ENCODE data around the gene CDC42EP2.

The CDC42EP2 gene

GRCh38 chr11:65354265-65355012 lies 39.8 kb downstream of the CDC42EP2 start, which contains the start of gene TIGD3:
TIGD3 (plus strand) TSS chr11:65354751; CDS start chr11:65355809, 1,058 bp downstream.
- DNase-seq (ENCODE audit: low read depth) = peak; percentile 54
- peak within 1 kb of the TSS; percentile 58 for H3K4me3 ChIP-seq (ENCODE audit: control insufficient read depth, low read depth, low read length)
- TF ChIP-seq, protein P1, sequence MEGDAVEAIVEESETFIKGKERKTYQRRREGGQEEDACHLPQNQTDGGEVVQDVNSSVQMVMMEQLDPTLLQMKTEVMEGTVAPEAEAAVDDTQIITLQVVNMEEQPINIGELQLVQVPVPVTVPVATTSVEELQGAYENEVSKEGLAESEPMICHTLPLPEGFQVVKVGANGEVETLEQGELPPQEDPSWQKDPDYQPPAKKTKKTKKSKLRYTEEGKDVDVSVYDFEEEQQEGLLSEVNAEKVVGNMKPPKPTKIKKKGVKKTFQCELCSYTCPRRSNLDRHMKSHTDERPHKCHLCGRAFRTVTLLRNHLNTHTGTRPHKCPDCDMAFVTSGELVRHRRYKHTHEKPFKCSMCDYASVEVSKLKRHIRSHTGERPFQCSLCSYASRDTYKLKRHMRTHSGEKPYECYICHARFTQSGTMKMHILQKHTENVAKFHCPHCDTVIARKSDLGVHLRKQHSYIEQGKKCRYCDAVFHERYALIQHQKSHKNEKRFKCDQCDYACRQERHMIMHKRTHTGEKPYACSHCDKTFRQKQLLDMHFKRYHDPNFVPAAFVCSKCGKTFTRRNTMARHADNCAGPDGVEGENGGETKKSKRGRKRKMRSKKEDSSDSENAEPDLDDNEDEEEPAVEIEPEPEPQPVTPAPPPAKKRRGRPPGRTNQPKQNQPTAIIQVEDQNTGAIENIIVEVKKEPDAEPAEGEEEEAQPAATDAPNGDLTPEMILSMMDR (IDR thresholded peaks at IDR 0.05; ENCODE audit: control insufficient read depth, insufficient read depth, low read depth, low read length, missing control alignments) = no peak

DNA sequence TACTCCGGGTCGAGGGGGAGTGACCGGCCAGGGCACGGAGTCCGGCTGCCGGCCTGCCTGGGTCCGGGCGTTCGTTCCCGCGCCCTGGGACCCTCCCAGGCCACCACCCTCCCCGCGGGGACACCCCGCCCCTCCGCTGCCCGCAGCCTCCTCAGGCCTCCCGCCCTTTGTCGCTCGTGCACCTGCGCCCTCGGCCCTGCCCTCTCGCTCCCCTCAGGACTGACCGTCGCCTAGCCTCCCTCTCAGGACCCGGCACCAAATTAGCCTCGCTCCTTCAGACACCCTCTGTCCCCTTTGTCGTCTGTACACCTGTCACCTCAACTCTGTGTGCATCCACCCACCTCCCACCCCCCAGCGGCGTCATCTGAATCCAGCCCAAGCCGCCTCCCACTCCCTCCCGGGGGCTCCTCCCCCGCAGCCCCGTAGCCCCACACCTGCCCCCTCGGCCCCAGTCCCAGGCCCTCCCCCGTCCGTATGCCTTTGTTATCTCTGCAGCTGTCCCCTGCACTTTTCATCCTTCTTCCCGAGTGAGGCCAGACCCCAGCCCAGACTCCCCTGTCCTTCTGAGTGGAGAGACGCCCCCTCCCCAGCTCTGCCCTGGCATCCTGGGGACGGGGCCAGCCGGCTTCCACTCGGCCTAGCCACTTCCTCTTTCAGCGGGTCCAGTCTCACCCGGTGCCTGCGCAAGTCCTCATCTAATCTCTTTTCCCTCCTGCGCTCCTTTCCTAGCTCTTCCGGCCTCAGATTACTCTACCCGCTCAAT lies 40.5 kb downstream of the CDC42EP2 start:
- TF ChIP-seq, protein P1 (IDR thresholded peaks at IDR 0.05; ENCODE audit: control insufficient read depth, insufficient read depth, low read depth, low read length, missing control alignments) = no peak
- DNase-seq (ENCODE audit: low read depth) = no peak

GRCh38 chr11:65355776-65356393 lies 41.2 kb downstream of the CDC42EP2 start:
- TF ChIP-seq, protein P1 (IDR thresholded peaks at IDR 0.05; ENCODE audit: control insufficient read depth, insufficient read depth, low read depth, low read length, missing control alignments) = no peak
- no peak for DNase-seq (ENCODE audit: low read depth)
- peak overlapping the region; percentile 58 for H3K4me3 ChIP-seq (ENCODE audit: control insufficient read depth, low read depth, low read length)

More for the DNA sequence above, 40.5 kb downstream of the CDC42EP2 start:
- peak overlapping the region; percentile 58 for H3K4me3 ChIP-seq (ENCODE audit: control insufficient read depth, low read depth, low read length)

DNA sequence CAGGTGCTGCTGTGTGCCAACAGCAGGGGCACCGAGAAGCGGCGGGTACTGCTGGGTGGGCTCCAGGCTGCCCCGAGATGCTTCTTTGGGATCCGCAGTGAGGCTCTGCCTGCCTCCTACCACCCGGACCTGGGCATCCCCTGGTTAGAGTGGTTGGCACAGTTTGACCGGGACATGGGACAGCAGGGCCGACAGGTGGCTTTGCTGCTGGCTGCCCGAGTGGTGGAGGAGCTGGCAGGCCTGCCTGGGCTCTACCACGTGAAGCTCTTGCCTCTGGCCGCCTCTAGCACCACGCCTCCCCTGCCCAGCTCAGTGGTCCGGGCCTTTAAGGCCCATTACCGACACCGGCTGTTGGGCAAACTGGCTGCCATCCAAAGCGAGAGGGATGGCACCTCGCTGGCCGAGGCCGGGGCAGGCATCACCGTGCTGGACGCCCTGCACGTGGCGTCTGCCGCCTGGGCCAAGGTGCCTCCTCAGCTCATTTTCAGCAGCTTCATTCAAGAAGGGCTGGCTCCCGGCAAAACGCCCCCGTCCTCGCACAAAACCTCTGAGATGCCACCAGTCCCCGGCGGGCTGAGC lies 41.8 kb downstream of the CDC42EP2 start:
- DNase-seq (ENCODE audit: low read depth) = no peak
- H3K4me3 ChIP-seq (ENCODE audit: control insufficient read depth, low read depth, low read length) = no peak overlapping the region
- TF ChIP-seq, protein P1 (IDR thresholded peaks at IDR 0.05; ENCODE audit: control insufficient read depth, insufficient read depth, low read depth, low read length, missing control alignments) = no peak

DNA sequence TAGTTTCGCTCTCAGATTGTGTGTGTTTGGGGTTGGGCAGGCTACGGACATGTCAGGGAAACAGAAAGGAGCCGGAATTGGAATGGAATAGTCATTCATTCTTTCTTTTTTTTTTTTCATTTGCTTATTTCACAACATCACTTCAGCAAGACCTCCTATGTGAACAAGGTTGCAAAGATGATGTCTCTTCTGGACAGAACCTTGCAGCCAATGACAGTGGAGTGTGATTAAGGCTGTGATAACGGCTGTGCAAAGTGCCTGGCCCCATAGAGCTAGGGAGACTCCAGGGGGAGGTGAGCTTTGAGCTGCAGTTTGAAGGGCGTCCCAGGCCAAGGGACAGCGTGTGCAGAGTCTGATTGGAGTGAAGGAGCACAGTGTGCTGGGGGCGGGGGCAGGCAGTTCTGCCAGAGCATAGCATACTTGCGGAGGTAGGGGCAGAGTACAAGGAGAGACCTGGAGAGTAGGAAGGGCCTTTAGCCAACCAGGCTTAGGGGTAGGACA lies 43.2 kb downstream of the CDC42EP2 start:
- H3K4me3 ChIP-seq (ENCODE audit: control insufficient read depth, low read depth, low read length) = no peak overlapping the region
- DNase-seq (ENCODE audit: low read depth) = no peak
- TF ChIP-seq, protein P1 (IDR thresholded peaks at IDR 0.05; ENCODE audit: control insufficient read depth, insufficient read depth, low read depth, low read length, missing control alignments) = no peak

DNA sequence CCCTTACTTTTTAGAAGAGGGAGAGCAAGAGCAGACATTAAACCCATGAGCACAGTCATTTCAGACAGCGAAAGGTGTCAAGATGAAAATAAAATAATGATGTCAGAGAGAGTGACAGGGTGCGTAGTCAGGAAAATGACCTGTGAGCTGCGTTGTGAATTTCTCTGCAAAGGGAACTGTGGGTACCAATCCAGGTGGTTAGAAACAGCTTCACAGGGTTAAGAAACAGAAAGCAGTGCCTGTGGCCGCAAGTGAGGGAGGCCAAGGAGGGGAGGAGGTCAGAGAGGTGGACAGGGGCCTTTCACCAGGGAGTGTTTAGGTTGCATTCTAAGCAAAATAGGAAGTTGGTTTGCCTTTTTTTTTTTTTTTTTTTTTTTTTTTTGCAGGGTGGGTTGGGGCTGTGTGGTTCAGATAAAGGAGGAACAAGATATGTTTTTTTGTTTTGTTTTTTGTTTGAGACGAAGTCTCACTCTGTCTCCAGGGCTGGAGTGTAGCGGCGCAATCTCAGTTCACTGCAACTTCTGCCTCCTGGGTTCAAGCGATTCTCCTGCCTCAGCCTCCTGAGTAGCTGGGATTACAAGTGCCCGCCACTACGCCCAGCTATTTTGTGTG lies 47.8 kb downstream of the CDC42EP2 start:
- H3K4me3 ChIP-seq (ENCODE audit: control insufficient read depth, low read depth, low read length) = no peak overlapping the region
- DNase-seq (ENCODE audit: low read depth) = no peak
- TF ChIP-seq, protein P1 (IDR thresholded peaks at IDR 0.05; ENCODE audit: control insufficient read depth, insufficient read depth, low read depth, low read length, missing control alignments) = no peak

Measured in AG09309 (cell line).